ENCODE data around the gene RAD52. TPM values are rescaled to one million over a fixed set of nuclear protein-coding genes. Genes with fewer than 3 reads are reported as not detected.
"Not testable (repeated sequence)": the region's sequence is repeated elsewhere in the genome, so short reads cannot be mapped to it uniquely, and the experiment has no call there.

Gene RAD52
- total RNA-seq, 1 experiment from 2014 or later = 53.9 TPM

DNA sequence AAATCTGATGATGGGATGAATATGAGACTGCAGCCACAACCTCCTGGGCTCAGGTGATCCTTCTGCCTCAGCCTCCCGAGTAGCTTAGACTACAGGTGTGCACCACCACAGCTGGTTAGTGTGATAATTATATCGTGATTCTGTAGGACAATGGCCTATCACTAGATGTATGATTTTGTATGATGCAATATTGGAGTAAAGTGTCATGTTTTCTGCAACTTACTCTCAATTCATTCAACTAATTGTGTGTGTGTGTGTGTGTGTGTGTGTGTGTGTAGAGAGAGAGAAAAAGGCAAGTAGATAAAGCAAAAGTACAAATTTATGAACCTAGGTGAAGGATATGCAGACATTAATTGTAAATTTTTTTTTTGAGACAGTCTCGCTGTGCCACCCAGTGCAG lies 10.7 kb downstream of the RAD52 start:
- no peak overlapping the region for H3K4me3 ChIP-seq (ENCODE audit: low read depth, low read length)
- H3K4me3 Mint-ChIP-seq (ENCODE audit: unreplicated experiment) = no peak overlapping the region
- no peaks in the 10 kb centered on the region for H3K9me3 Mint-ChIP-seq (ENCODE audit: unreplicated experiment)
- peaks cover 68% of the 10 kb centered on the region for H3K36me3 Mint-ChIP-seq (ENCODE audit: insufficient read depth, unreplicated experiment)
- H3K27me3 Mint-ChIP-seq (ENCODE audit: insufficient read depth, unreplicated experiment) = no peaks in the 10 kb centered on the region
- intact Hi-C loops (cut with micrococcal nuclease; ENCODE audit: unreplicated experiment) = no loop called here
- ChIA-PET CTCF (no interaction called here), POLR2A (no interaction called here)
- no peak for DNase-seq
- TF ChIP-seq, protein P1, sequence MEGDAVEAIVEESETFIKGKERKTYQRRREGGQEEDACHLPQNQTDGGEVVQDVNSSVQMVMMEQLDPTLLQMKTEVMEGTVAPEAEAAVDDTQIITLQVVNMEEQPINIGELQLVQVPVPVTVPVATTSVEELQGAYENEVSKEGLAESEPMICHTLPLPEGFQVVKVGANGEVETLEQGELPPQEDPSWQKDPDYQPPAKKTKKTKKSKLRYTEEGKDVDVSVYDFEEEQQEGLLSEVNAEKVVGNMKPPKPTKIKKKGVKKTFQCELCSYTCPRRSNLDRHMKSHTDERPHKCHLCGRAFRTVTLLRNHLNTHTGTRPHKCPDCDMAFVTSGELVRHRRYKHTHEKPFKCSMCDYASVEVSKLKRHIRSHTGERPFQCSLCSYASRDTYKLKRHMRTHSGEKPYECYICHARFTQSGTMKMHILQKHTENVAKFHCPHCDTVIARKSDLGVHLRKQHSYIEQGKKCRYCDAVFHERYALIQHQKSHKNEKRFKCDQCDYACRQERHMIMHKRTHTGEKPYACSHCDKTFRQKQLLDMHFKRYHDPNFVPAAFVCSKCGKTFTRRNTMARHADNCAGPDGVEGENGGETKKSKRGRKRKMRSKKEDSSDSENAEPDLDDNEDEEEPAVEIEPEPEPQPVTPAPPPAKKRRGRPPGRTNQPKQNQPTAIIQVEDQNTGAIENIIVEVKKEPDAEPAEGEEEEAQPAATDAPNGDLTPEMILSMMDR (IDR thresholded peaks at IDR 0.05; ENCODE audit: insufficient read depth in 1 of 2, low read depth in 1 of 2, low read length in 1 of 2, severe bottlenecking in 1 of 2, unreplicated experiment in 1 of 2) = no peak
- no peaks in the 10 kb centered on the region for H3K9me3 ChIP-seq
- no TSS peak for BruUV-seq (replicated peaks)
- H3K27ac Mint-ChIP-seq (ENCODE audit: unreplicated experiment) = peak overlapping the region; percentile 57
- peaks cover 1% of the 10 kb centered on the region for H3K36me3 ChIP-seq (ENCODE audit: control insufficient read depth, insufficient read depth, low read length)
- H3K27me3 ChIP-seq (replicated peaks; ENCODE audit: control insufficient read depth, insufficient read depth, low read length) = no peaks in the 10 kb centered on the region
- no peaks in the 10 kb centered on the region for H3K4me1 ChIP-seq
- no peaks in the 10 kb centered on the region for H3K4me1 Mint-ChIP-seq (ENCODE audit: low read depth, unreplicated experiment)

DNA sequence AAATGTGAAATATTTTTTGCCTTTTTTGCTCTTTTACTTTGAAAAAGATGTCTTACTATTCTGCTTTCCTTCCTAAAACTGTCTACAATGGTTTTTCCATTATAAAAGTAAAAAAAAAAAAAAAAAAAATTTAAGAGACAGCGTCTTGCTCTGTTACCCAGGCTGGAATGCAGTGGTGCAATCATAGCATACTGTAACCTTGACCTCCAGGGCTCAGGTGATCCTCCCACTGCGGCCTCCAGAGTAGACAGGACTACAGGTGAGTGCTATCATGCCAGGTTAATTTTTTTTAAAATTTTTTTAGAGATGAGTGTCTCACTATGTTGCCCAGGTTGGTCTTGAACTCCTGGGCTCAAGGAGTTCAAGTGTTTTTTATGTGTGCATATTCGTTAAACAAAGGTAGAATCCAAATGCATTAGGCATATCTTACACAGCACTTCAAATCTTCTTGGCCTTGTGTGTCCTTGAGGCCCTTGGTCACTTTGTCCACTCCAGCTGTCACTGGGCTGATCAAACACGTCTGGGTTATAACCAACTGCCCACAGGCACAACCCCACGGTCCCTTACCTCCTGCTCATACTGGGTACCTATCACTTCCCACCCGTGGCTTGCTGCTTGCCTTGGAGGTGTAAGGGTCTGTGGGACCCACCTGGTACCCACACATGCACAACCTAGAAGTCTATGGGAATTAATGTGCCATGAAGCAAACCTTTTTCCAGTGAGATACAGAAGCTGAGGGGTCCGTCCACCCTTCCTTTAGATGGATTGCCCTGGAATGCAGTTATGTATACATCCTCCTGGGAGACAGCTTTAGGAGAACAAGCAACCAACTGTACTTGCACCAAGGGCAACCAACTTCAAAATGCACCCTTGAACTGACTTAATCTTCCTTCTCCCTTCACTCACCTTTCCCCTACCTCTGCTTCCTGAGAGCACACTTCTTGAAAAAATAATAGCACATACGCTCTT lies 12.8 kb downstream of the RAD52 start:
- Mint-ChIP-seq H3K4me3 (ENCODE audit: unreplicated experiment) (no peak overlapping the region), H3K4me1 (ENCODE audit: low read depth, unreplicated experiment) (no peaks in the 10 kb centered on the region), H3K27ac (ENCODE audit: unreplicated experiment) (no peak overlapping the region), H3K27me3 (ENCODE audit: insufficient read depth, unreplicated experiment) (no peaks in the 10 kb centered on the region), H3K36me3 (ENCODE audit: insufficient read depth, unreplicated experiment) (peaks cover 65% of the 10 kb centered on the region), H3K9me3 (ENCODE audit: unreplicated experiment) (no peaks in the 10 kb centered on the region)
- Histone ChIP-seq H3K4me1 (no peaks in the 10 kb centered on the region), H3K4me3 (ENCODE audit: low read depth, low read length) (no peak overlapping the region), H3K9me3 (no peaks in the 10 kb centered on the region), H3K36me3 (ENCODE audit: control insufficient read depth, insufficient read depth, low read length) (peaks cover 1% of the 10 kb centered on the region), H3K27me3 (replicated peaks; ENCODE audit: control insufficient read depth, insufficient read depth, low read length) (no peaks in the 10 kb centered on the region)
- no TSS peak for BruUV-seq (replicated peaks)
- TF ChIP-seq, protein P1 (IDR thresholded peaks at IDR 0.05; ENCODE audit: insufficient read depth in 1 of 2, low read depth in 1 of 2, low read length in 1 of 2, severe bottlenecking in 1 of 2, unreplicated experiment in 1 of 2) = no peak
- POLR2A ChIA-PET = no interaction called here
- peak; percentile 25 to 30 for DNase-seq
- CTCF ChIA-PET = interaction anchor here (1.2 kb wide), 1 partner anchor 13 kb away, joined by 6 read pairs; the partner anchor contains the start of gene RAD52
- intact Hi-C loops (cut with micrococcal nuclease; ENCODE audit: unreplicated experiment) = no loop called here

DNA sequence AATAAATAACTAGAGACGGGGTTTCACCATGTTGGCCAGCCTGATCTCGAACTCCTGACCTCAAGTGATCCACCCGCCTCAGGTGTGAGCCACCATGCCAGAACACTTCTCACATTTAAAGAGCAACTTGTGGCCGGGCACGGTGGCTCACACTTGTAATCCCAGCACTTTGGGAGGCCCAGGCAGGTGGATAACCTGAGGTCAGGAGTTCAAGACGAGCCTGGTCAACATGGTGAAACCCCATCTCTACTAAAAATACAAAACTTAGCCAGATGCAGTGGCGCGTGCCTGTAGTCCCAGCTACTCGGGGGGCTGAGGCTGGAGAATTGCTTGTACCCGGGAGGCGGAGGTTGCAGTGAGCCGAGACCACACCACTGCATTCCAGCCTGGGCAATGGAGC lies 13.6 kb downstream of the RAD52 start:
- H3K4me1 Mint-ChIP-seq (ENCODE audit: low read depth, unreplicated experiment); H3K4me3 ChIP-seq (ENCODE audit: low read depth, low read length); H3K36me3 ChIP-seq (ENCODE audit: control insufficient read depth, insufficient read depth, low read length); H3K27me3 Mint-ChIP-seq (ENCODE audit: insufficient read depth, unreplicated experiment); H3K27ac Mint-ChIP-seq (ENCODE audit: unreplicated experiment); H3K4me1 ChIP-seq; H3K9me3 Mint-ChIP-seq (ENCODE audit: unreplicated experiment); H3K27me3 ChIP-seq (replicated peaks; ENCODE audit: control insufficient read depth, insufficient read depth, low read length); BruUV-seq (replicated peaks); POLR2A ChIA-PET; intact Hi-C loops (cut with micrococcal nuclease; ENCODE audit: unreplicated experiment); H3K9me3 ChIP-seq; H3K4me3 Mint-ChIP-seq (ENCODE audit: unreplicated experiment): not testable (repeated sequence)
- CTCF ChIA-PET = interaction anchor here (1.3 kb wide), 1 partner anchor 157 kb away, joined by 6 read pairs; no protein-coding TSS in a partner anchor
- peaks cover 70% of the 10 kb centered on the region for H3K36me3 Mint-ChIP-seq (ENCODE audit: insufficient read depth, unreplicated experiment)
- DNase-seq = peak in 1 of 2 experiments; percentile 30
